ENCODE results near the gene MYH9. TPM values are rescaled to one million over a fixed set of nuclear protein-coding genes. Genes with fewer than 3 reads are reported as not detected.

Gene MYH9
- total and polyA plus RNA-seq, 2 donors (not counting 1 experiment from before 2014, with no cell fraction given) = 108 to 554 TPM

DNA sequence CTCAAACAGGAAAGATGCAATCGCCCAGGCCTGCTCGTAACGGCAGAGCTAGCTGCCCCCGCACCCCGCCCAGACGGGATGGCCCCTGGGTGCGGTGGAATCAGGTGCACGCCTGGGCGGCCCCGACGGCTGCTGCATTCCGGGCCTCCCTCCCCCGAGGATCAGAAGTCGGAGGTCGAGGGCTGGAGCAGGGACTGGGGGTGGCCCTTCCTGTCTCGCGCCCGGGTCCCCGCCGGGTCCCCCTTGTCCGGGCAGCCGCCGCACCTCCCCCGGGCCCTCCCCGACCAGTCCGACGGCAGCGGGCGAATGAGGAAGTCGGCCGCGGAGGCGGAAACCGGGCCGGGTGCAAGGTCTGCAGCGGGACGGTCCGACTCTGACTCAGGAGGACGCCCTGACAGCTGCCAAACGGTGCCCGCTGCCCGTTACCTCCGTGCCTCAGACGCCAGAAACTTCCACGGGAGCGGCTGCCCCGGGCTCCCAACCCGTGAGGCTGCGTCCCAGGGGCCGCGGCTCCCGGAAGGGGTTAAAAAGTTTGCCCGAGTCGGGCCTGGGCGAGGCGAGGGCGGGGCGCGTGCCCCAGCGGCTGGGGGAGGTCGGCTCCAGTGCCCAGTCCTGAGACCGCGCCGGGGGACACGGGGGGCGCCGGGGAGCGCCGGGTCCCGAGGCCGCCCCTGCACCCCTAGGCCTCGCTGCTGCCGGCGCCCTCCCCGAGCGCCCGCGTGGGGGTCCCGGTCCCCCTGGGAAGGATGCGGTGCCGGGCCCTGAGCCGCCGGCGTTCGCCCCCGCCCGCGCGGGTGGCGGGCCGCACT, 663 bp downstream of the MYH9 start:
- WGBS (ENCODE audit: insufficient coverage) = under 1% methylated on average over 91 of the region's 91 CpGs
- Mint-ChIP-seq H3K4me1 (peaks cover 60% of the 10 kb centered on the region), H3K27me3 (no peaks in the 10 kb centered on the region), H3K27ac (peak overlapping the region; percentile 89), H3K4me3 (peak overlapping the region; percentile 98), H3K9me3 (ENCODE audit: insufficient read depth) (no peaks in the 10 kb centered on the region)
- Histone ChIP-seq H3K9me3 (ENCODE audit: control extremely low read depth in 1 of 3, control insufficient read depth in 2 of 3, insufficient read depth in 1 of 3, low read length in 2 of 3) (peaks cover 0 to 6% (median 0%) of the 10 kb centered on the region in 3 donors), H3K4me3 (ENCODE audit: control extremely low read depth in 1 of 5, extremely low read depth in 1 of 5, insufficient read depth in 1 of 5, low read depth in 2 of 5, low read length in 4 of 5) (peak overlapping the region; percentile 67 to 95 (median 87)), H4K20me1 (ENCODE audit: control insufficient read depth, insufficient read depth, low read length, poor library complexity, severe bottlenecking) (peaks cover 49% of the 10 kb centered on the region), H3K79me2 (ENCODE audit: control insufficient read depth, insufficient read depth, low read length) (peaks cover 77% of the 10 kb centered on the region), H3K9ac (ENCODE audit: low read length) (peak overlapping the region; percentile 82), H3K27ac (ENCODE audit: low read length in 2 of 2) (peak overlapping the region; percentile 79 to 93), H3K4me2 (replicated peaks; ENCODE audit: low read depth, low read length, poor library complexity, severe bottlenecking) (peak overlapping the region; percentile 92), H3K4me1 (ENCODE audit: control insufficient read depth in 2 of 2, insufficient read depth in 2 of 2, low read length in 2 of 2) (peaks cover 62 to 73% of the 10 kb centered on the region in 2 donors), H3K36me3 (replicated peaks in 1 of 2; ENCODE audit: control extremely low read depth in 1 of 2, control insufficient read depth in 1 of 2, extremely low read depth in 1 of 2, insufficient read depth in 2 of 2, low read length in 1 of 2) (peaks cover 0 to 9% of the 10 kb centered on the region in 2 experiments), H3K27me3 (replicated peaks in 1 of 4; ENCODE audit: control extremely low read depth in 1 of 4, control insufficient read depth in 3 of 4, insufficient read depth in 4 of 4, low read length in 3 of 4) (no peaks in the 10 kb centered on the region), H2AFZ (ENCODE audit: insufficient read depth, low read depth, low read length, poor library complexity, severe bottlenecking) (peak overlapping the region; percentile 63)
- ATAC-seq (ENCODE audit: low read depth) = peak; percentile 14
- ChIA-PET POLR2A (interaction anchor here (0.7 to 2.6 kb wide), 12 partner anchors 10 to 95 kb away, joined by 3 to 13 read pairs (median 8); partner anchors contain the start of gene TXN2), CTCF (interaction anchor here (0.9 to 2.7 kb wide), 10 partner anchors 10 to 86 kb away, joined by 3 to 13 read pairs (median 5); no protein-coding TSS in a partner anchor)
- TF ChIP-seq EZH2 (IDR thresholded peaks at IDR 0.05; ENCODE audit: borderline replicate concordance, insufficient read depth, low read depth, low read length, poor library complexity, severe bottlenecking) = no peak
- TF ChIP-seq, protein P1, sequence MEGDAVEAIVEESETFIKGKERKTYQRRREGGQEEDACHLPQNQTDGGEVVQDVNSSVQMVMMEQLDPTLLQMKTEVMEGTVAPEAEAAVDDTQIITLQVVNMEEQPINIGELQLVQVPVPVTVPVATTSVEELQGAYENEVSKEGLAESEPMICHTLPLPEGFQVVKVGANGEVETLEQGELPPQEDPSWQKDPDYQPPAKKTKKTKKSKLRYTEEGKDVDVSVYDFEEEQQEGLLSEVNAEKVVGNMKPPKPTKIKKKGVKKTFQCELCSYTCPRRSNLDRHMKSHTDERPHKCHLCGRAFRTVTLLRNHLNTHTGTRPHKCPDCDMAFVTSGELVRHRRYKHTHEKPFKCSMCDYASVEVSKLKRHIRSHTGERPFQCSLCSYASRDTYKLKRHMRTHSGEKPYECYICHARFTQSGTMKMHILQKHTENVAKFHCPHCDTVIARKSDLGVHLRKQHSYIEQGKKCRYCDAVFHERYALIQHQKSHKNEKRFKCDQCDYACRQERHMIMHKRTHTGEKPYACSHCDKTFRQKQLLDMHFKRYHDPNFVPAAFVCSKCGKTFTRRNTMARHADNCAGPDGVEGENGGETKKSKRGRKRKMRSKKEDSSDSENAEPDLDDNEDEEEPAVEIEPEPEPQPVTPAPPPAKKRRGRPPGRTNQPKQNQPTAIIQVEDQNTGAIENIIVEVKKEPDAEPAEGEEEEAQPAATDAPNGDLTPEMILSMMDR (IDR thresholded peaks at IDR 0.05) = no peak
- intact Hi-C loops (cut with micrococcal nuclease) = loop anchor here (2.0 to 5.0 kb wide), 3 partner anchors 16 to 140 kb away; partner anchors contain the start of gene EIF3D
- peak; percentile 83 for DNase-seq
